GM12892 (cell line): Measurements from ENCODE around the gene STC2.

Experiments used
- POLR2A ChIP-seq: IDR thresholded peaks from 2 replicates; pipeline ENCODE4 v1.6.1; 2011; ENCODE audit warnings: low read depth, low read length, control low read depth
- TAF1 ChIP-seq: IDR thresholded peaks from 2 replicates; pipeline ENCODE4 v1.6.1; 2011; ENCODE audit warnings: low read depth, mild to moderate bottlenecking, control low read depth, low read length, borderline replicate concordance

DNA sequence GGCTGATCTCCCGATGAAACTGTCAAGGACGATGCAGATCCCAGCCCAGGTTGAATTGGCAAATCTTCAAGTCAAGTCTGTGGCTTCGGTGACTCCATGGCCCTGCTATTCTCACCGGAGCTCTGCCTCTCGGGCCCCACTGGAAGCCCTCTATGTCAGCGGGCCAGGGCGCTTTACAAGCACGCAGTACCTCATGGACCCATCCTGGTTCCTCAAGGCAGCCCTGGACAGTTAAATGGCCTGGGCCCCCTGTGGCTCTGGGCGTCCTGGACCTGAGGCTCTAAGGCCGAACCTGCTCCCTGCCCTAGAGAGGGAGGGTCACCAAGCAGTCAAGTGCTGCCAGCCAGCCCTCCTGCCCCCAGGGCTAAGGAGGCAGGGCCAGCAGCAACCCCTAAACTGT is 45.3 kb downstream of the STC2 start:
- no peak for TF ChIP-seq POLR2A
- no peak for TF ChIP-seq TAF1
